T-helper 1 cell treated with Interleukin-12 subunit alpha and Interleukin-12 subunit beta and Interleukin-4 antibody, amounts not matched to agents 30 μg/mL and 1 μg/mL, for 36 hours (primary cell): ENCODE data around the gene EGF.

Source experiments
- H3K27ac Mint-ChIP-seq: one replicate; pipeline ENCODE4 v1.8.0; 2021; ENCODE audit warnings: mild to moderate bottlenecking, mixed read lengths
- H3K27me3 Mint-ChIP-seq: one replicate; pipeline ENCODE4 v1.8.0; 2021; ENCODE audit warnings: low read depth, mixed read lengths
- H3K36me3 Mint-ChIP-seq: one replicate; pipeline ENCODE4 v1.8.0; 2021; ENCODE audit warnings: low read depth, mixed read lengths
- H3K4me1 Mint-ChIP-seq: one replicate; pipeline ENCODE4 v1.8.0; 2021; ENCODE audit warnings: low read depth, mixed read lengths
- H3K4me3 Mint-ChIP-seq: one replicate; pipeline ENCODE4 v1.8.0; 2021; ENCODE audit warnings: mild to moderate bottlenecking, moderate library complexity, mixed read lengths
- H3K9me3 Mint-ChIP-seq: one replicate; pipeline ENCODE4 v1.8.0; 2021; ENCODE audit warnings: mixed read lengths

Gene EGF

DNA sequence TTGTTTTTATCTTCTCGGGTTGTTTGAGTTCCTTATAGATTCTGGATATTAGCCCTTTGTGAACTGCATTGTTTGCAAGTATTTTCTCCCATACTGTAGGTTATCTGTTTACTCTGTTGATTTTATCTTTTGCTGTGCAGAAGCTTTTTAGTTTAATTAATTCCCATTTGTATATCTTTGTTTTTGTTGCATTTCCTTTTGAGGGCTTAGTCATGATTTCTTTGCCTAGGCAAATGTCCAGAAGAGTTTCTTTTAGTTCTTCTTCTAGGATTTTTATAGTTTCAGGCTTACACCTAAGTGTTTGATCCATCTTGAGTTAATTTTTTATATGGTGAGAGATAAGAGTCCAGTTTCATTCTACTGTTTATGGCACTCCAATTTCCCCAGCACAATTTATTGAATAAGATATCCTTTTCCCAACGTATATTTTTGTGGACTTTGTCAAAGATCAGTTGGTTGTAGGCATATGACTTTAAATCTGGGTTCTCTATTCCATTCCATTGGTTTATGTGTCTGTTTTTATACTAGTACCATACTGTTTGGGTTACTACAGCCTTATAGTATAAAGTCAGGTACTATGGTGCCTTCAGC lies 54.3 kb downstream of the EGF start:
- H3K9me3 Mint-ChIP-seq: no peaks in the 10 kb centered on the region
- H3K4me3 Mint-ChIP-seq: no peak overlapping the region
- peaks cover 30% of the 10 kb centered on the region for H3K27me3 Mint-ChIP-seq
- no peak overlapping the region for H3K27ac Mint-ChIP-seq
- no peaks in the 10 kb centered on the region for H3K36me3 Mint-ChIP-seq
- H3K4me1 Mint-ChIP-seq: peaks cover 7% of the 10 kb centered on the region

DNA sequence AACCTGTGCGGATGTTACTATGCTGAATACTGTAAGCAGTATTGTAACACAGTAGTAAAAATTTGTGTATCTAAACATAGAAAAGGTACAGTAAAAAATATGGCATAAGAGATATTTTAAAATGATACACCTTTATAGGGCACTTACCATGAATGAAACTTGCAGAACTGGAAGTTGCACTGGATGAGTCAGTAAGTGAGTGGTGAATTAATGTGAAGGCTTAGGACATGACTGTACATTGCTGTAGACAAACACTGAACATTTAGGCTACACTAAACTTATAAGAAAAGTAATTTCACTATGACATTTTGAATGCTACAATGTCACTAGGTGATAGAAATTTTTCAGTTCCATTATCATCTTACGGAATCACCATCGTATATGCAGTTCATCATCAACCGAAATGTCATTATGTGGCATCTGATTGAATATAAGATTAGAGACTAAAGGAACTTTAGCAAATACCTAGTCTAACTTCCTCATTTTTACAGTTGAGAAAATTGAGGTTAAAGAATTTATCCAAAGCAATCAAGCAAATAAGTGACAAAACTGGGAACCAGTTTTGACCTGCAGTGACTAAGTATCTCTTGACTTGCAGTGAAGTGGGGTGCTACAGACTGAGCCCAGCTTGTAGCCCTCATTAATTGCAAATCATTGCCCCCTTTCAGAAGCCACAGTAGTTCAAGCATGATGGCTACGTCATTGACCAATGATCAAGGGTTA lies 55.3 kb downstream of the EGF start:
- H3K4me3 Mint-ChIP-seq: no peak overlapping the region
- peaks cover 25% of the 10 kb centered on the region for H3K27me3 Mint-ChIP-seq
- no peak overlapping the region for H3K27ac Mint-ChIP-seq
- H3K9me3 Mint-ChIP-seq: no peaks in the 10 kb centered on the region
- peaks cover 7% of the 10 kb centered on the region for H3K4me1 Mint-ChIP-seq
- H3K36me3 Mint-ChIP-seq: no peaks in the 10 kb centered on the region

GRCh38 chr4:109969087-109969486 lies 56.4 kb downstream of the EGF start:
- Mint-ChIP-seq H3K27me3 (peaks cover 31% of the 10 kb centered on the region), H3K4me1 (peaks cover 12% of the 10 kb centered on the region), H3K27ac (no peak overlapping the region), H3K9me3 (no peaks in the 10 kb centered on the region), H3K36me3 (no peaks in the 10 kb centered on the region), H3K4me3 (no peak overlapping the region)

GRCh38 chr4:109969919-109970318 lies 57.2 kb downstream of the EGF start:
- no peak overlapping the region for H3K4me3 Mint-ChIP-seq
- H3K9me3 Mint-ChIP-seq: no peaks in the 10 kb centered on the region
- H3K27me3 Mint-ChIP-seq: peaks cover 31% of the 10 kb centered on the region
- H3K27ac Mint-ChIP-seq: no peak overlapping the region
- no peaks in the 10 kb centered on the region for H3K36me3 Mint-ChIP-seq
- H3K4me1 Mint-ChIP-seq: peaks cover 12% of the 10 kb centered on the region

DNA sequence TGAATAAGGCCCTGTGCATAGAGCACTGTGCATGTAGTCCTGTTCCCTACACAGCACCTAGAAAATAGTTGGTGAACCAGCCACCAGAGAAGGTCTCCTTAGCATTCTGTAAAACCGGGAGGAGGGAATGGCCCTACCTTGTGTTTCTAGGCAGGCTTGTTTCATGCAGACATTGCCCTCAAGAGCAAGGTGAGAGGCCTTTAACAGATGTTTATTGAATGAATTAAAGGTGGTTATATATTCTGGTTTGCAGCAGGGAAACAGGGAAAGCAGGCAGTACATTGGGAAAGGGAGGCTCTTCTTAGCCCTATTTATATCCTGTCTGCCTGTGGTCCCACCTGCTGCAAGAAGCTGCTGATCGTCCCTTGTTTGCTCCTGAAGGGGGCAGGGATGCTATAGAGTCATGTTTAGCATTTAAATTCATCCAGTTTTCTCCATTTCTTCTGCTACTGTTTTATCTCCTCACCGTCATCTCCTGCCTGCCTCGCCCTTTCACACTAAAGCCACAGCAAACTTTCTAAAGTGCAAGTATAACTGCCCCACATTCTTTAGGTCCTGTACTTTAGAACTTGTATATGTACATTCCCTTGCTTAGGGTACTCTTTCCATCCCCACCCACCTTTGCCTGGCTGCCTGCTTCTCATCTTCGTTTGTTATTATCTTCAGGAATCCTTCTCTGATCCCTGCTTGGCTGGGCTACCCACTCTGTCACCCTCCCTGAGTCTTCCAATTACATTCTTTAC lies 60.3 kb downstream of the EGF start:
- Mint-ChIP-seq H3K4me3 (no peak overlapping the region), H3K4me1 (peaks cover 12% of the 10 kb centered on the region), H3K27me3 (peaks cover 18% of the 10 kb centered on the region), H3K27ac (no peak overlapping the region), H3K9me3 (no peaks in the 10 kb centered on the region), H3K36me3 (no peaks in the 10 kb centered on the region)

DNA sequence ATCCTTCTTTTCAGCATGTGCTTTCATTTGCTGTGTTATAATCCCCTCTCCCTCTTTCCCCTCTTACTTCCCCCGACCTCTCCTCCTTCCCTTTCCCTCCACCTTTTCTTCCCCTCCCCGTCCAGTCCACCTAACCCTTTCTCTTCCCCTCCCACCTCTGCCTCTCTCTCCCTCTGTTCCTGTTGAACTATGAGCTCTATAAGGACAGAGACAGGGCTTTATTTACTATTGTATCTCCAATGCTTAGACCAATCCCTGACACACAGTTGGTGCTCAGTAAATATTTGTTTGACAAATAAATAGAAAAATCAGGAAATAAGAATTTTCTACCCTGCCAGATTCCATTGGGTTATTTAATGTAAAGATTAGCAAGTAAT lies 60.8 kb downstream of the EGF start:
- no peaks in the 10 kb centered on the region for H3K36me3 Mint-ChIP-seq
- no peak overlapping the region for H3K4me3 Mint-ChIP-seq
- H3K27me3 Mint-ChIP-seq: peaks cover 21% of the 10 kb centered on the region
- no peak overlapping the region for H3K27ac Mint-ChIP-seq
- H3K9me3 Mint-ChIP-seq: no peaks in the 10 kb centered on the region
- peaks cover 12% of the 10 kb centered on the region for H3K4me1 Mint-ChIP-seq

DNA sequence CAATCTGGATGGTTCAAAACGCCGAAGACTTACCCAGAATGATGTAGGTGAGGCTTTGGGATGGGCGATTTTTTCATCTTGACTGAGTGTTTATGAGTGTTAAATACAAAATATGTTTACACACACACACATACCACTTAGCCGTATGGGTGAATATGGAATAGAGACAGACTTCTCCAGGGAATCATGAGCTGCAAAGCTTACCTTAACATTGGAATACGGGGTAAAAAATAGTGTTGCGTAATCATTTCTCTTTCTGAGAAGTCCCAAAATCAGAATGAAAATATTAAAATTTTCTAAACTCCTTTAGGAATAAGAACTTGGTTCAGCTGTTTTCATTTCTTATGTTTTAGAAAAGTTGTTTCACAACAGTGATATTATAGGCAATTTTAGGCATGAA lies 63.5 kb downstream of the EGF start:
- H3K9me3 Mint-ChIP-seq: no peaks in the 10 kb centered on the region
- H3K27ac Mint-ChIP-seq: no peak overlapping the region
- no peak overlapping the region for H3K4me3 Mint-ChIP-seq
- H3K4me1 Mint-ChIP-seq: peaks cover 5% of the 10 kb centered on the region
- peaks cover 35% of the 10 kb centered on the region for H3K27me3 Mint-ChIP-seq
- no peaks in the 10 kb centered on the region for H3K36me3 Mint-ChIP-seq

GRCh38 chr4:109977854-109978501 lies 65.3 kb downstream of the EGF start:
- Mint-ChIP-seq H3K4me3 (no peak overlapping the region), H3K9me3 (no peaks in the 10 kb centered on the region), H3K4me1 (peaks cover 5% of the 10 kb centered on the region), H3K27me3 (peaks cover 43% of the 10 kb centered on the region), H3K36me3 (no peaks in the 10 kb centered on the region), H3K27ac (no peak overlapping the region)

GRCh38 chr4:109978704-109979454 lies 66.2 kb downstream of the EGF start:
- Mint-ChIP-seq H3K9me3 (no peaks in the 10 kb centered on the region), H3K27ac (no peak overlapping the region), H3K4me1 (no peaks in the 10 kb centered on the region), H3K27me3 (peaks cover 41% of the 10 kb centered on the region), H3K36me3 (no peaks in the 10 kb centered on the region), H3K4me3 (no peak overlapping the region)

DNA sequence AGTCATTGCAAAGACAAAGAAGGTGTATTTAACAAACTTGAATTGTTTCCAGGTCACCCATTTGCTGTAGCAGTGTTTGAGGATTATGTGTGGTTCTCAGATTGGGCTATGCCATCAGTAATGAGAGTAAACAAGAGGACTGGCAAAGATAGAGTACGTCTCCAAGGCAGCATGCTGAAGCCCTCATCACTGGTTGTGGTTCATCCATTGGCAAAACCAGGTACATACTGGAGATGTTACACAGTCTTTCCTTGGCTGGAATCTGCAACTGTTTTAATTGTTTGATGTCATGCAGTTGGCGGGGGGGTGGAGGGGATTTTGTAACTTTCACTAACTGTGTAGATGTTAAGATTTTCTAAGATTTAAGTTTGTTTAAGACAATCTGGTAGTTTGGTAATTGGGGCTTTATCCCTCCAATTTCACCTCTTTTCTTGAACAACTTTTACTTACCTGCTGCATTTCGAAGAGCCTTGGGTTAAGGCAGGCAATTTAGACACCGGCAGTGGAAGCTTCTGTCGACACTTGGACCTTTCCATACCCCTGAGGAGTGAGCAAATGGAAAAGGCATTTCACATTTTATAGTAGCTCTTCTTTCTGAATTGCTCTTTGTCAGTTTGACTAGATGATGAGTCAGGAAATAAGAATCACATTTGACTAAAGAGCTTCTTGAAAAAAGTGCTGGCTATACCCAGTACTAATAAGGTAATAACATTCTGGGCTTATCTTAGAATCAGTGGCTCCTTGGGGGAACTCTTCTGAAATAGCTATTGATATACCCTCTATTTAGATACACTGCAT lies 67.4 kb downstream of the EGF start:
- Mint-ChIP-seq H3K36me3 (no peaks in the 10 kb centered on the region), H3K4me1 (no peaks in the 10 kb centered on the region), H3K4me3 (no peak overlapping the region), H3K27ac (no peak overlapping the region), H3K27me3 (peaks cover 37% of the 10 kb centered on the region), H3K9me3 (no peaks in the 10 kb centered on the region)

GRCh38 chr4:109981936-109982335 lies 69.3 kb downstream of the EGF start:
- Mint-ChIP-seq H3K27ac (no peak overlapping the region), H3K27me3 (peaks cover 37% of the 10 kb centered on the region), H3K36me3 (no peaks in the 10 kb centered on the region), H3K9me3 (no peaks in the 10 kb centered on the region), H3K4me1 (no peaks in the 10 kb centered on the region), H3K4me3 (no peak overlapping the region)

- Mint-ChIP-seq H3K27me3 (peaks cover 41% of the 10 kb centered on the region), H3K9me3 (no peaks in the 10 kb centered on the region), H3K27ac (no peak overlapping the region), H3K36me3 (no peaks in the 10 kb centered on the region), H3K4me3 (no peak overlapping the region), H3K4me1 (no peaks in the 10 kb centered on the region)
These were observed 69.8 kb downstream of the EGF start for GRCh38 chr4:109982521-109982920.

- H3K27ac Mint-ChIP-seq: no peak overlapping the region
These were observed 73.6 kb downstream of the EGF start for GRCh38 chr4:109985993-109986974.

More at GRCh38 chr4:109985993-109986974, 73.6 kb downstream of the EGF start:
- Mint-ChIP-seq H3K27me3 (peaks cover 24% of the 10 kb centered on the region), H3K4me1 (peaks cover 4% of the 10 kb centered on the region), H3K9me3 (no peaks in the 10 kb centered on the region), H3K36me3 (no peaks in the 10 kb centered on the region), H3K4me3 (no peak overlapping the region)
